Smooth muscle cell (in vitro differentiated cells): ENCODE results near the gene RAPGEF4. TPM values are rescaled to one million over a fixed set of nuclear protein-coding genes. Genes with fewer than 3 reads are reported as not detected.

Experiments
- DNase-seq: peaks from one replicate; lab custom pipeline; 2025; ENCODE audit not compliant: unreplicated experiment; lab: John Stamatoyannopoulos, UW
- H2AFZ ChIP-seq: fragments of 200-600 bp; sonication (generic); 2 replicates; pipeline ENCODE4 v1.6.0; 2016; ENCODE audit warnings: antibody characterized with exemption, low read depth, mild to moderate bottlenecking
- H3F3A ChIP-seq: fragments of 200-600 bp; sonication (generic); 2 replicates; pipeline ENCODE4 v1.6.0; 2017; ENCODE audit warnings: antibody characterized with exemption, low read depth
- H3K27ac ChIP-seq: fragments of 200-600 bp; sonication (generic); 2 replicates; pipeline ENCODE4 v1.5.1; 2016; ENCODE audit warnings: low read depth, mild to moderate bottlenecking
- H3K27me3 ChIP-seq: fragments of 200-600 bp; sonication (generic); 2 replicates; pipeline ENCODE4 v1.6.1; 2016; ENCODE audit warnings: low read depth, mild to moderate bottlenecking
- H3K36me3 ChIP-seq: fragments of 200-600 bp; sonication (generic); 2 replicates; pipeline ENCODE4 v1.5.1; 2016; ENCODE audit warnings: low read depth
- H3K4me1 ChIP-seq: fragments of 200-600 bp; sonication (generic); 2 replicates; pipeline ENCODE4 v1.5.1; 2016; ENCODE audit warnings: low read depth
- H3K4me2 ChIP-seq: fragments of 200-600 bp; sonication (generic); 2 replicates; pipeline ENCODE4 v1.6.0; 2016; ENCODE audit warnings: mild to moderate bottlenecking
- H3K4me3 ChIP-seq: fragments of 200-600 bp; sonication (generic); 2 replicates; pipeline ENCODE4 v1.5.1; 2016; ENCODE audit warnings: mild to moderate bottlenecking
- H3K79me2 ChIP-seq: fragments of 200-600 bp; sonication (generic); 2 replicates; pipeline ENCODE4 v1.6.0; 2016; ENCODE audit warnings: low read depth, mild to moderate bottlenecking
- H3K9ac ChIP-seq: fragments of 200-600 bp; sonication (generic); 2 replicates; pipeline ENCODE4 v1.6.0; 2016; ENCODE audit warnings: low read depth
- H3K9me3 ChIP-seq: fragments of 200-600 bp; sonication (generic); replicated peaks from 2 replicates; pipeline ENCODE4 v1.5.1; 2016; ENCODE audit warnings: low read depth
- H4K20me1 ChIP-seq: fragments of 200-600 bp; sonication (generic); 2 replicates; pipeline ENCODE4 v1.6.0; 2016; ENCODE audit warnings: low read depth
- CTCF ChIP-seq: fragments of 200-600 bp; sonication (generic); IDR thresholded peaks from 2 replicates; pipeline ENCODE4 v1.5.1; 2017; ENCODE audit warnings: borderline replicate concordance, mild to moderate bottlenecking, antibody characterized with exemption; ENCODE audit not compliant: insufficient read depth, poor library complexity, severe bottlenecking
- WGBS: methylation state at CpG from one replicate; pipeline ENCODE4 v1.1.7; 2016; ENCODE audit warnings: low lambda C conversion rate; 5-methylcytosine and 5-hydroxymethylcytosine counted together
- polyA plus RNA-seq: library from polyadenylated mRNA; unstranded; fragments of >200 nt; fragmentation: Nextera tagmentation; extraction: Ambion mirVana; gene quantifications from 2 replicates; pipeline ENCODE4 v1.2.1, GENCODE V29; 2016
- total RNA-seq: library from RNA; depleted of rRNA; stranded (reverse); fragments of >200 nt; gene quantifications from 2 replicates; pipeline ENCODE4 v1.2.3, GENCODE V29; 2014

Gene RAPGEF4
- total and polyA plus RNA-seq, 2 experiments from 2014 or later = 0.35 to 2.7 TPM

DNA sequence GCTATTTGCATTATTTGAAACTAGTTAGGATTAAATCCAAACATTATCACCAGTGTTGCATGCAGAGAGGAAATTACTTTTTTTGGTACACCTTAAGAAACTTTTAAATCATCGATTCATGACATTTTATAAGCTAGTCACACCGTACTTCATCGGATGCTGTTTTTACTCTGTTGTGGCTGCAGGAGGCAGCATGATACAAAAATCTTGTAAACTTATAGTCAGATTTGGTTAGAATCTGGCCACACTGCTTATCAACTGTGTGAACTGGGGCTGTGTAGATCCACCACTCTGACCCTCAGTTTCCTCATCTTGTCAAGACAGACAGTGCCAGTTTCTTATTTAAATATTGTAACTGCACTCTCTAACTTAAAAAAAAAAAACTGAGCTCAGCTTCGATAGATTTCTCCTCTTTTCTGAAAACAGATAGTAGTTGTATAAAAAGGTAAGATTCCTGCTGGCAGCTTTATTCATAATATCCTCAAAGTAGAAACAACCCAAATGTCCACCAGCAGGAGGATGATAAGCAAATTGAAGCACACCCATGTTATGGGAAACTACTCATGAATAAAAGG lies 77.8 kb downstream of the RAPGEF4 start:
- no peak overlapping the region for H2AFZ ChIP-seq
- no peaks in the 10 kb centered on the region for H3K79me2 ChIP-seq
- DNase-seq = no peak
- H3K36me3 ChIP-seq = no peaks in the 10 kb centered on the region
- H4K20me1 ChIP-seq = no peaks in the 10 kb centered on the region
- H3K9me3 ChIP-seq = no peaks in the 10 kb centered on the region
- no peaks in the 10 kb centered on the region for H3K4me1 ChIP-seq
- H3K4me2 ChIP-seq = no peak overlapping the region
- H3F3A ChIP-seq = no peaks in the 10 kb centered on the region
- H3K27me3 ChIP-seq = no peaks in the 10 kb centered on the region
- 84% methylated on average over 4 of the region's 4 CpGs for WGBS
- peak; percentile 49 for TF ChIP-seq CTCF
- no peak overlapping the region for H3K4me3 ChIP-seq
- H3K27ac ChIP-seq = no peak overlapping the region
- no peak overlapping the region for H3K9ac ChIP-seq

DNA sequence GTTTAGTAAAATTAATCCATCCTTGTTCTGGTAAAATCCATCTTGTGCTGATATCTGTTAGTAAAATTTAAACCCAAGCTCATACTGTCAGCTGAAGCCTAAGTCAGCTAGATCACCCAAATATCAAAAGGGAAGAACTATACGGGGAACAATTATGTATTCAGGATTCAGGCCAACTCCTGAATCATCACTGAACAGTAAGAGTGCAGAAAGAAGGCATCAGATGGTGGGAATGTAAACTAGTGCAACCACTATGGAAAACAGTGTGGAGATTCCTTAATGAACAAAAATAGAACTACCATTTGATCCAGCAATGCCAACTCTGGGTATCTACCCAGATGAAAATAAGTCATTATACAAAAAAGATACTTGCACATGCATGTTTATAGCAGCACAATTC lies 81.8 kb downstream of the RAPGEF4 start:
- Histone ChIP-seq H3K4me2 (no peak overlapping the region), H3K79me2 (no peaks in the 10 kb centered on the region), H3K4me1 (no peaks in the 10 kb centered on the region), H3K36me3 (no peaks in the 10 kb centered on the region), H3K9me3 (no peaks in the 10 kb centered on the region), H3K27ac (no peak overlapping the region), H4K20me1 (no peaks in the 10 kb centered on the region), H3K9ac (no peak overlapping the region), H2AFZ (no peak overlapping the region), H3F3A (no peaks in the 10 kb centered on the region), H3K27me3 (no peaks in the 10 kb centered on the region), H3K4me3 (no peak overlapping the region)
- WGBS = 88% methylated on average over 1 of the region's 1 CpG
- no peak for DNase-seq
- no peak for TF ChIP-seq CTCF

- no peak for DNase-seq
- H3K27ac ChIP-seq = no peak overlapping the region
- no peaks in the 10 kb centered on the region for H3K27me3 ChIP-seq
- H2AFZ ChIP-seq = no peak overlapping the region
- H3K4me2 ChIP-seq = no peak overlapping the region
- TF ChIP-seq CTCF = no peak
- H3K4me3 ChIP-seq = no peak overlapping the region
- H3K36me3 ChIP-seq = no peaks in the 10 kb centered on the region
- H3K79me2 ChIP-seq = no peaks in the 10 kb centered on the region
- H3K4me1 ChIP-seq = no peaks in the 10 kb centered on the region
- no peak overlapping the region for H3K9ac ChIP-seq
- no peaks in the 10 kb centered on the region for H3K9me3 ChIP-seq
- H4K20me1 ChIP-seq = no peaks in the 10 kb centered on the region
- H3F3A ChIP-seq = no peaks in the 10 kb centered on the region
Measured at GRCh38 chr2:172819943-172820342, 84.3 kb downstream of the RAPGEF4 start.
